ENCODE results near the gene KIF13A.

GRCh38 chr6:17780061-17780460 lies 207.4 kb downstream of the KIF13A start:
- TF ChIP-seq CTCF (IDR thresholded peaks at IDR 0.05; ENCODE audit: insufficient read depth, low read depth, low read length) (no peak), EZH2 (IDR thresholded peaks at IDR 0.05; ENCODE audit: insufficient read depth, low read length) (no peak)
